ENCODE data around the gene OR4D10.

The OR4D10 gene

GRCh38 chr11:59456661-59457060 lies 16.5 kb upstream of the OR4D10 start, which contains the start of gene OR4D6:
OR4D6 (plus strand) TSS chr11:59456961; CDS start chr11:59456961, 0 bp downstream.
- Histone ChIP-seq H4K20me1 (ENCODE audit: insufficient read depth, low read length) (no peaks in the 10 kb centered on the region), H2AFZ (ENCODE audit: low read length) (no peak within 1 kb of the TSS), H3K79me2 (ENCODE audit: low read length) (no peaks in the 10 kb centered on the region), H3K4me3 (ENCODE audit: low read length) (no peak within 1 kb of the TSS), H3K9me3 (replicated peaks; ENCODE audit: insufficient read depth, low read length) (no peaks in the 10 kb centered on the region), H3K27ac (ENCODE audit: low read length) (no peak within 1 kb of the TSS), H3K9ac (ENCODE audit: low read length) (no peak within 1 kb of the TSS), H3K9me2 (replicated peaks; ENCODE audit: insufficient read depth, low read length) (no peaks in the 10 kb centered on the region), H3K4me1 (ENCODE audit: low read length) (no peaks in the 10 kb centered on the region), H3K4me2 (ENCODE audit: low read depth, low read length) (no peak within 1 kb of the TSS), H3K36me3 (replicated peaks; ENCODE audit: insufficient read depth, low read length) (no peaks in the 10 kb centered on the region), H3F3A (ENCODE audit: insufficient read depth, low read length) (no peaks in the 10 kb centered on the region), H3K27me3 (replicated peaks; ENCODE audit: insufficient read depth, low read length) (no peaks in the 10 kb centered on the region)
- no peak for DNase-seq
- TF ChIP-seq EZH2phosphoT487 (IDR thresholded peaks at IDR 0.05; ENCODE audit: low read length): no peak
- TF ChIP-seq, protein P1, sequence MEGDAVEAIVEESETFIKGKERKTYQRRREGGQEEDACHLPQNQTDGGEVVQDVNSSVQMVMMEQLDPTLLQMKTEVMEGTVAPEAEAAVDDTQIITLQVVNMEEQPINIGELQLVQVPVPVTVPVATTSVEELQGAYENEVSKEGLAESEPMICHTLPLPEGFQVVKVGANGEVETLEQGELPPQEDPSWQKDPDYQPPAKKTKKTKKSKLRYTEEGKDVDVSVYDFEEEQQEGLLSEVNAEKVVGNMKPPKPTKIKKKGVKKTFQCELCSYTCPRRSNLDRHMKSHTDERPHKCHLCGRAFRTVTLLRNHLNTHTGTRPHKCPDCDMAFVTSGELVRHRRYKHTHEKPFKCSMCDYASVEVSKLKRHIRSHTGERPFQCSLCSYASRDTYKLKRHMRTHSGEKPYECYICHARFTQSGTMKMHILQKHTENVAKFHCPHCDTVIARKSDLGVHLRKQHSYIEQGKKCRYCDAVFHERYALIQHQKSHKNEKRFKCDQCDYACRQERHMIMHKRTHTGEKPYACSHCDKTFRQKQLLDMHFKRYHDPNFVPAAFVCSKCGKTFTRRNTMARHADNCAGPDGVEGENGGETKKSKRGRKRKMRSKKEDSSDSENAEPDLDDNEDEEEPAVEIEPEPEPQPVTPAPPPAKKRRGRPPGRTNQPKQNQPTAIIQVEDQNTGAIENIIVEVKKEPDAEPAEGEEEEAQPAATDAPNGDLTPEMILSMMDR (IDR thresholded peaks at IDR 0.05; ENCODE audit: low read length): no peak
- TF ChIP-seq EZH2 (optimal IDR thresholded peaks at IDR 0.05; ENCODE audit: low read depth, low read length): no peak

DNA sequence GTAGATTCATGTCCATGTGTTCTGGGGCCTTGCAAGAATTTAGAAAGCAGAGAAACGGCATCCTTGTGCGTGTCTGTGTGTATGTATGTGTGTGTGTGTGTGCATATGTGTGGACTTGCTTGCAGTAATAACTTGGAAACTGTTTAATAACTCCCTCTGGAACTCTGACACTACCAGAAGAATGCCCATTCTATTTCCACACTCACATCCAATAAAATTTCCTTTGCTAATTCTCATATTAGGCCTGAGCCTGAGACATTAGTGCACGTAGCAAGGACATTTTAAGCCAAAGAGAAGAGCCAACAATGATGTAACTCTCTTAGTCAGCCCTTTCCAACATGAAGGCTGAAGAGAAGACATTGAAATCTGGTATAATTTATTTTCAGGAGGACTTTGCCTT lies 13.2 kb upstream of the OR4D10 start:
- Histone ChIP-seq H2AFZ (ENCODE audit: low read length) (no peak overlapping the region), H3K27ac (ENCODE audit: low read length) (no peak overlapping the region), H3K27me3 (replicated peaks; ENCODE audit: insufficient read depth, low read length) (no peaks in the 10 kb centered on the region), H4K20me1 (ENCODE audit: insufficient read depth, low read length) (no peaks in the 10 kb centered on the region), H3K9me3 (replicated peaks; ENCODE audit: insufficient read depth, low read length) (no peaks in the 10 kb centered on the region), H3K36me3 (replicated peaks; ENCODE audit: insufficient read depth, low read length) (no peaks in the 10 kb centered on the region), H3K9me2 (replicated peaks; ENCODE audit: insufficient read depth, low read length) (no peaks in the 10 kb centered on the region), H3K4me1 (ENCODE audit: low read length) (no peaks in the 10 kb centered on the region), H3K4me3 (ENCODE audit: low read length) (no peak overlapping the region), H3K4me2 (ENCODE audit: low read depth, low read length) (no peak overlapping the region), H3K9ac (ENCODE audit: low read length) (no peak overlapping the region), H3K79me2 (ENCODE audit: low read length) (no peaks in the 10 kb centered on the region), H3F3A (ENCODE audit: insufficient read depth, low read length) (no peaks in the 10 kb centered on the region)
- TF ChIP-seq, protein P1 (IDR thresholded peaks at IDR 0.05; ENCODE audit: low read length): no peak
- TF ChIP-seq EZH2 (optimal IDR thresholded peaks at IDR 0.05; ENCODE audit: low read depth, low read length) (no peak), EZH2phosphoT487 (IDR thresholded peaks at IDR 0.05; ENCODE audit: low read length) (no peak)
- no peak for DNase-seq

- no peak for TF ChIP-seq EZH2 (optimal IDR thresholded peaks at IDR 0.05; ENCODE audit: low read depth, low read length)
- TF ChIP-seq, protein P1 (IDR thresholded peaks at IDR 0.05; ENCODE audit: low read length): no peak
- Histone ChIP-seq H3K4me2 (ENCODE audit: low read depth, low read length) (no peak overlapping the region), H2AFZ (ENCODE audit: low read length) (no peak overlapping the region), H3K79me2 (ENCODE audit: low read length) (no peaks in the 10 kb centered on the region), H4K20me1 (ENCODE audit: insufficient read depth, low read length) (no peaks in the 10 kb centered on the region), H3K9ac (ENCODE audit: low read length) (no peak overlapping the region), H3K27me3 (replicated peaks; ENCODE audit: insufficient read depth, low read length) (no peaks in the 10 kb centered on the region), H3F3A (ENCODE audit: insufficient read depth, low read length) (no peaks in the 10 kb centered on the region), H3K36me3 (replicated peaks; ENCODE audit: insufficient read depth, low read length) (no peaks in the 10 kb centered on the region), H3K27ac (ENCODE audit: low read length) (no peak overlapping the region), H3K9me2 (replicated peaks; ENCODE audit: insufficient read depth, low read length) (no peaks in the 10 kb centered on the region), H3K4me3 (ENCODE audit: low read length) (no peak overlapping the region), H3K9me3 (replicated peaks; ENCODE audit: insufficient read depth, low read length) (no peaks in the 10 kb centered on the region), H3K4me1 (ENCODE audit: low read length) (no peaks in the 10 kb centered on the region)
- no peak for DNase-seq
Measured at GRCh38 chr11:59463190-59463641, 9.9 kb upstream of the OR4D10 start.
